Neuronal stem cell (in vitro differentiated cells): ENCODE data around the gene DPEP2.

Experiments
- DNase-seq: peaks from one replicate; pipeline ENCODE4 v3.0.0-alpha.2; 2013; ENCODE audit warnings: low spot score
- H2AFZ ChIP-seq: one replicate; pipeline ENCODE4 v1.6.1; 2013; ENCODE audit warnings: mild to moderate bottlenecking, low read length, inconsistent platforms
- H2AK5ac ChIP-seq: 2 replicates; pipeline ENCODE4 v1.6.1; 2013; ENCODE audit warnings: low read depth, mild to moderate bottlenecking, inconsistent platforms, low read length, moderate library complexity, mixed read lengths
- H2BK120ac ChIP-seq: 2 replicates; pipeline ENCODE4 v1.6.1; 2013; ENCODE audit warnings: low read depth, mild to moderate bottlenecking, inconsistent platforms, low read length, moderate library complexity, mixed read lengths
- H2BK12ac ChIP-seq: one replicate; pipeline ENCODE4 v1.6.1; 2013; ENCODE audit warnings: low read length, inconsistent platforms
- H2BK15ac ChIP-seq: 2 replicates; pipeline ENCODE4 v1.6.1; 2013; ENCODE audit warnings: mild to moderate bottlenecking, low read length, inconsistent platforms, mixed read lengths
- H2BK5ac ChIP-seq: one replicate; pipeline ENCODE4 v1.6.1; 2013; ENCODE audit warnings: inconsistent platforms, mild to moderate bottlenecking, low read length, moderate library complexity
- H3K14ac ChIP-seq: one replicate; pipeline ENCODE4 v1.6.1; 2013; ENCODE audit warnings: low read length, inconsistent platforms
- H3K18ac ChIP-seq: 2 replicates; pipeline ENCODE4 v1.6.1; 2013; ENCODE audit warnings: low read length, inconsistent platforms
- H3K23ac ChIP-seq: 2 replicates; pipeline ENCODE4 v1.6.1; 2013; ENCODE audit warnings: low read depth, mild to moderate bottlenecking, mixed read lengths, low read length, inconsistent platforms; ENCODE audit not compliant: poor library complexity
- H3K27ac ChIP-seq: replicated peaks from 3 replicates; pipeline ENCODE4 v1.5.1; 2013; ENCODE audit warnings: low read length, inconsistent platforms
- H3K27me3 ChIP-seq, 3 experiments: 2 replicates each; pipeline ENCODE4 v1.6.1; 2013; ENCODE audit warnings: low read length in 3 of 3, mild to moderate bottlenecking in 2 of 3, inconsistent platforms in 1 of 3, low read depth in 1 of 3, mixed read lengths in 1 of 3, moderate library complexity in 1 of 3; ENCODE audit not compliant: control insufficient read depth in 3 of 3, insufficient read depth in 3 of 3
- H3K36me3 ChIP-seq, 2 donors: replicated peaks in 1 of 2; 2 replicates each; pipeline ENCODE4 v1.6.1; 2013; ENCODE audit warnings: low read length in 2 of 2; ENCODE audit not compliant: control insufficient read depth in 2 of 2, insufficient read depth in 2 of 2
- H3K4ac ChIP-seq: 2 replicates; pipeline ENCODE4 v1.6.1; 2013; ENCODE audit warnings: inconsistent platforms, mild to moderate bottlenecking, low read length, moderate library complexity
- H3K4me1 ChIP-seq, 2 donors: 1 replicate in 1 of 2; 2 replicates in 1 of 2; pipeline ENCODE4 v1.6.1; 2013; ENCODE audit warnings: low read length in 2 of 2, low read depth in 1 of 2; ENCODE audit not compliant: control insufficient read depth in 2 of 2, insufficient read depth in 1 of 2
- H3K4me2 ChIP-seq: one replicate; pipeline ENCODE4 v1.6.1; 2013; ENCODE audit warnings: mild to moderate bottlenecking, low read length, inconsistent platforms; ENCODE audit not compliant: insufficient read depth, poor library complexity, severe bottlenecking
- H3K4me3 ChIP-seq, 2 donors: 2 replicates each; pipeline ENCODE4 v1.5.1; 2013; ENCODE audit warnings: low read length in 2 of 2, mild to moderate bottlenecking in 2 of 2, inconsistent platforms in 1 of 2, moderate library complexity in 1 of 2
- H3K79me1 ChIP-seq: one replicate; pipeline ENCODE4 v1.6.1; 2013; ENCODE audit warnings: low read depth, mild to moderate bottlenecking, inconsistent platforms, low read length, moderate library complexity
- H3K9ac ChIP-seq: one replicate; pipeline ENCODE4 v1.6.1; 2013; ENCODE audit warnings: mild to moderate bottlenecking, low read depth, low read length, inconsistent platforms; ENCODE audit not compliant: poor library complexity
- H3K9me3 ChIP-seq, 2 donors: replicated peaks in 1 of 2; 2 replicates each; pipeline versions ENCODE3 to v1.6.1; 2013; ENCODE audit warnings: low read length in 2 of 2, mild to moderate bottlenecking in 2 of 2, inconsistent platforms in 1 of 2, low read depth in 1 of 2, mixed read lengths in 1 of 2, moderate library complexity in 1 of 2; ENCODE audit not compliant: control insufficient read depth in 2 of 2, insufficient read depth in 1 of 2
- H4K8ac ChIP-seq: one replicate; pipeline ENCODE4 v1.6.1; 2013; ENCODE audit warnings: low read depth, mild to moderate bottlenecking, inconsistent platforms, low read length, moderate library complexity
- H4K91ac ChIP-seq: one replicate; pipeline ENCODE4 v1.6.1; 2013; ENCODE audit warnings: low read length, low read depth, mild to moderate bottlenecking, inconsistent platforms; ENCODE audit not compliant: poor library complexity
- WGBS, 2 donors: extraction: QIAGEN DNeasy Blood & Tissue Kit; methylation state at CpG; one replicate each; pipeline ENCODE4 v1.1.7; 2013; ENCODE audit warnings: missing lambda C conversion rate in 2 of 2, mixed read lengths in 1 of 2; ENCODE audit not compliant: insufficient read length in 2 of 2, insufficient replicate concordance in 1 of 2; ENCODE audit errors: extremely low coverage in 2 of 2; 5-methylcytosine and 5-hydroxymethylcytosine counted together

Gene DPEP2

DNA sequence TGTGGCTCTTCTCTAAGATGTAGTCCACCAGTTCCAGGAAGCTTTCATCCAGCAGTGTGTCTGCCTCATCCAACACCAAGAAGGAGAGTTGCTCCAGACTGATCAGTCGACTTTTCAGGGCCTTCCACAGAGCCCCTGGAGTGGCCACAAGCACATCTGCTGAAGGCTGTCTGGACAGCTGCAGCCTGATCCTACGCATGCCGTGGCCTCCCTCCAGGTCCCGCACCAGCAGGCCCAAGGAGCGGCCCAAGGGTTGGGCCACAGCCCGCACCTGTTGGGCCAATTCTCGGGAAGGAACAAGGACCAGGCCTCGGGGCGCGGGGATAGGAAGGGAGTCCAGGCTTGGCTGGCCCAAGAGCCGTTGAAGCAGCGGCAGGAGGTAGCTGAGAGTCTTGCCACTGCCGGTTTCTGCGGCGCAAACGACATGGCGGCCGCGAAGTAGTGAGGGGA is 23.0 kb upstream of the DPEP2 start:
- Histone ChIP-seq H3K9ac (peak overlapping the region; percentile 100), H3K36me3 (peaks cover 10 to 33% of the 10 kb centered on the region in 2 donors), H4K8ac (peak overlapping the region; percentile 83), H2BK15ac (no peak overlapping the region), H3K4ac (peak overlapping the region; percentile 40), H3K27me3 (no peaks in the 10 kb centered on the region), H3K4me3 (peak overlapping the region; percentile 67 to 85), H3K14ac (peak overlapping the region; percentile 73), H2AK5ac (peak overlapping the region; percentile 98), H3K18ac (peak overlapping the region; percentile 98), H3K4me1 (peaks cover 6 to 8% of the 10 kb centered on the region in 2 donors), H3K9me3 (no peaks in the 10 kb centered on the region), H3K79me1 (peaks cover 8% of the 10 kb centered on the region), H2BK120ac (no peak overlapping the region), H3K4me2 (peak overlapping the region; percentile 92), H2BK5ac (peak overlapping the region; percentile 45), H2AFZ (peak overlapping the region; percentile 87), H3K27ac (no peak overlapping the region), H3K23ac (peak overlapping the region; percentile 99), H4K91ac (no peak overlapping the region), H2BK12ac (no peak overlapping the region)
- no CpG with 5 or more reads among the region's 19 CpGs for WGBS, 2 donors
- DNase-seq = no peak

DNA sequence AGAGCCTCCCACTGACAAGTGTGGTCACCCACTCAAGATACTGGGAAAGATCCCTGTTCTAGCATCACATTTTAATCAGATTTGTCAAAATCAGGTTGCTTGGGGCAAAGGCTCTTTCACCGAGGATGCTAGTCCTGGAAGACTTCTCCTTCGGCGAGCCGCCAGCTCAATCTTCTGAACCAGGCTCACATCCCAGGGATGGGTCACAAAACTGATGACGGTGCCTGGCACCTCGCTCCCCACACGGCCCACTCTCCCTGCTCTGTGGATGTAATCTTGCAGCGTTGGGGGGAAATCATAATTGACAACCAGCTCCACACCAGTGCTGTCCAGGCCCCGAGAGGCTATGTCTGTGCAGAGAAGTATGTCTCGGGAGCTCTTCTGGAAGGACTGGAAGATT is 22.2 kb upstream of the DPEP2 start:
- H3K4me3 ChIP-seq = peak overlapping the region in 1 of 2 donors; percentile 67
- no peak overlapping the region for H2BK15ac ChIP-seq
- H3K4me1 ChIP-seq = peaks cover 6 to 8% of the 10 kb centered on the region in 2 donors
- no peak overlapping the region for H4K8ac ChIP-seq
- no peak overlapping the region for H2BK5ac ChIP-seq
- no peak overlapping the region for H2BK120ac ChIP-seq
- DNase-seq = no peak
- no peak overlapping the region for H3K14ac ChIP-seq
- H2AK5ac ChIP-seq = no peak overlapping the region
- no peak overlapping the region for H3K23ac ChIP-seq
- no peak overlapping the region for H2AFZ ChIP-seq
- H3K18ac ChIP-seq = no peak overlapping the region
- no peak overlapping the region for H2BK12ac ChIP-seq
- no CpG with 5 or more reads among the region's 10 CpGs for WGBS, 2 donors
- H3K27me3 ChIP-seq = no peaks in the 10 kb centered on the region
- H3K4me2 ChIP-seq = no peak overlapping the region
- no peak overlapping the region for H3K27ac ChIP-seq
- H3K9me3 ChIP-seq = no peaks in the 10 kb centered on the region
- H3K79me1 ChIP-seq = peaks cover 8% of the 10 kb centered on the region
- no peak overlapping the region for H3K4ac ChIP-seq
- no peak overlapping the region for H3K9ac ChIP-seq
- peaks cover 7 to 28% of the 10 kb centered on the region in 2 donors for H3K36me3 ChIP-seq
- H4K91ac ChIP-seq = no peak overlapping the region

- Histone ChIP-seq H3K79me1 (peaks cover 8% of the 10 kb centered on the region), H3K4ac (no peak overlapping the region), H3K9me3 (no peaks in the 10 kb centered on the region), H2AFZ (no peak overlapping the region), H2BK12ac (no peak overlapping the region), H3K18ac (no peak overlapping the region), H3K27ac (no peak overlapping the region), H3K23ac (no peak overlapping the region), H2BK120ac (no peak overlapping the region), H3K14ac (no peak overlapping the region), H3K4me3 (no peak overlapping the region), H2AK5ac (no peak overlapping the region), H2BK15ac (no peak overlapping the region), H3K27me3 (no peaks in the 10 kb centered on the region), H3K4me2 (no peak overlapping the region), H3K36me3 (peaks cover 7 to 15% of the 10 kb centered on the region in 2 donors), H3K9ac (no peak overlapping the region), H4K91ac (no peak overlapping the region), H3K4me1 (peaks cover 6 to 8% of the 10 kb centered on the region in 2 donors), H4K8ac (no peak overlapping the region), H2BK5ac (no peak overlapping the region)
- no peak for DNase-seq
- no CpG with 5 or more reads among the region's 8 CpGs for WGBS, 2 donors
Observed at GRCh38 chr16:68019167-68019680, 19.9 kb upstream of the DPEP2 start.

DNA sequence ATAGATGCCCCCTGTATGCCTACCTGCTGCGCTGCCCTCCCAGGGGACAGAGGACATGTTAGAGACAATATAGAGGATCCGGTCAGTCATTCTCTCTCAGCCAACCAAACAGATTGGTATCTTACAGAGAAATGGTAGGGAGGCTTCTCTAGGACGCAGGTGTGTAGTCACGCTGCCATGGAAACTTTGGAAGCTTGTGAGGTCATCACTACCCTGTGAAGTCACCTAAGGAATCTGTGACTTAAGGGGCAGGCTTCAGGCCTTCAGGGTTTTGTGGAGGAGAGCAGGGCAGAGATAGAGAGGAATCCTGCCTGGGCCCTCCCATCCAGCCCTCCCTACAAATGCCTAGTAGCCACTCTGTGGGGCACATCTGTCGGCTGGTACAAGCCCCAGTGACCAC is 16.4 kb upstream of the DPEP2 start, which contains the start of gene DPEP2NB:
Gene DPEP2NB, minus strand, starts transcription at position 231 of the 400 bp plus-strand sequence. Its CDS starts 141 bp downstream, at position 90.
- no peak within 1 kb of the TSS for H3K27ac ChIP-seq
- no peak within 1 kb of the TSS for H3K4me2 ChIP-seq
- H2BK120ac ChIP-seq = no peak within 1 kb of the TSS
- no peak within 1 kb of the TSS for H2BK5ac ChIP-seq
- no peaks in the 10 kb centered on the region for H3K79me1 ChIP-seq
- no peak within 1 kb of the TSS for H2BK12ac ChIP-seq
- H3K18ac ChIP-seq = no peak within 1 kb of the TSS
- H3K4me3 ChIP-seq = no peak within 1 kb of the TSS
- peak within 1 kb of the TSS; percentile 56 for H2AK5ac ChIP-seq
- no peak within 1 kb of the TSS for H4K91ac ChIP-seq
- H2AFZ ChIP-seq = peak within 1 kb of the TSS; percentile 64
- H3K4me1 ChIP-seq = no peaks in the 10 kb centered on the region
- no peak within 1 kb of the TSS for H3K9ac ChIP-seq
- no peak within 1 kb of the TSS for H3K14ac ChIP-seq
- DNase-seq = no peak
- no peak within 1 kb of the TSS for H4K8ac ChIP-seq
- H3K4ac ChIP-seq = no peak within 1 kb of the TSS
- no CpG with 5 or more reads among the region's 5 CpGs for WGBS, 2 donors
- H3K27me3 ChIP-seq = no peaks in the 10 kb centered on the region
- H2BK15ac ChIP-seq = no peak within 1 kb of the TSS
- no peaks in the 10 kb centered on the region for H3K36me3 ChIP-seq
- peak within 1 kb of the TSS; percentile 65 for H3K23ac ChIP-seq
- no peaks in the 10 kb centered on the region for H3K9me3 ChIP-seq
